Gastrocnemius medialis (tissue), 4 donors: Measurements from ENCODE around the gene NAV2. TPM values are rescaled to one million over a fixed set of nuclear protein-coding genes. Genes with fewer than 3 reads are reported as not detected.

Experiments
- ATAC-seq, 2 donors: fragments of 150-250 bp; one replicate each; pipeline ENCODE4 v1.9.1; 2016
- DNase-seq, 2 donors: peaks; one replicate each; pipeline ENCODE4 v3.0.0-alpha.2; 2019
- H3K27ac ChIP-seq, 4 donors: fragments of 200-600 bp; sonication (generic); 1 replicate in 1 of 4; 2 replicates in 3 of 4; pipeline ENCODE4 v1.5.1; 2016 to 2018; ENCODE audit warnings: mild to moderate bottlenecking in 2 of 4, moderate library complexity in 1 of 4
- H3K27me3 ChIP-seq, 3 donors: fragments of 200-600 bp; sonication (generic) in 2 of 3; 1 replicate in 1 of 3; 2 replicates in 2 of 3; pipeline versions ENCODE4 v1.5.1 to v1.6.0; 2016 to 2019; ENCODE audit warnings: mild to moderate bottlenecking in 1 of 3, moderate library complexity in 1 of 3
- H3K36me3 ChIP-seq, 2 donors: fragments of 200-600 bp; sonication (generic) in 1 of 2; one replicate each; pipeline ENCODE4 v1.5.1; 2017 to 2018
- H3K4me1 ChIP-seq, 2 donors: fragments of 200-600 bp; sonication (generic) in 1 of 2; one replicate each; pipeline ENCODE4 v1.5.1; 2016 to 2017; ENCODE audit warnings: mild to moderate bottlenecking in 2 of 2
- H3K4me3 ChIP-seq, 4 donors: fragments of 200-600 bp; sonication (generic) in 3 of 4; 1 replicate in 1 of 4; 2 replicates in 3 of 4; pipeline ENCODE4 v1.5.1; 2016 to 2019; ENCODE audit warnings: mild to moderate bottlenecking in 2 of 4
- H3K9me3 ChIP-seq, 3 donors: fragments of 200-600 bp; sonication (generic) in 2 of 3; 1 replicate in 1 of 3; 2 replicates in 2 of 3; pipeline ENCODE4 v1.5.1; 2016 to 2019
- CTCF ChIP-seq, 5 experiments: fragments of 450-650 bp in 3 of 5; fragments of 200-600 bp in 2 of 5; sonication (generic) in 2 of 5; IDR thresholded peaks in 4 of 5; conservative IDR thresholded peaks in 1 of 5; 1 replicate in 4 of 5; 2 replicates in 1 of 5; pipeline ENCODE4 v1.5.1; 2016 to 2019; ENCODE audit warnings: antibody characterized with exemption in 5 of 5, mild to moderate bottlenecking in 3 of 5, moderate library complexity in 3 of 5
- POLR2A ChIP-seq, 2 donors: fragments of 450-650 bp; IDR thresholded peaks; one replicate each; pipeline ENCODE4 v1.6.1; 2017; ENCODE audit warnings: antibody characterized with exemption in 2 of 2, mild to moderate bottlenecking in 2 of 2, moderate library complexity in 2 of 2
- in situ Hi-C, 4 donors: fragments of 200-750 bp; cut with MboI; loops; one replicate each; pipeline versions ENCODE4 v1.15.0 to v1.8.0; 2017; ENCODE audit warnings: low sequenced_read_pairs in 4 of 4
- intact Hi-C: fragments of 100-400 bp; cut with DNase I; formaldehyde crosslinking; loops from one replicate; pipeline ENCODE4 v1.15.1; 2023; ENCODE audit warnings: low total_unique reads
- total RNA-seq, 4 donors: library from RNA; depleted of rRNA; stranded (reverse); fragments of >200 nt; gene quantifications; one replicate each; pipeline versions ENCODE4 v1.1.0 to v1.2.3, GENCODE V29; 2016

Gene NAV2
- total RNA-seq, 4 donors from 2014 or later = 3.2 to 7.7 (median 5.5) TPM

- DNase-seq = no peak
- in situ Hi-C loops = loop anchor here in 2 of 4 donors (25.0 kb wide), 2 partner anchors 171 to 596 kb away; no protein-coding TSS in a partner anchor
- no peak for ATAC-seq
- TF ChIP-seq POLR2A (IDR thresholded peaks at IDR 0.05) (no peak), CTCF (IDR thresholded peaks at IDR 0.05 in 4 of 5, conservative IDR thresholded peaks at IDR 0.05 in 1 of 5) (no peak)
- H3K27me3 ChIP-seq = no peaks in the 10 kb centered on the region
- intact Hi-C loops = no loop called here
- no peaks in the 10 kb centered on the region for H3K4me1 ChIP-seq
- no peak overlapping the region for H3K4me3 ChIP-seq
- no peak overlapping the region for H3K27ac ChIP-seq
- no peaks in the 10 kb centered on the region for H3K36me3 ChIP-seq
- H3K9me3 ChIP-seq = no peaks in the 10 kb centered on the region
These were observed 195.2 kb downstream of the NAV2 start for GRCh38 chr11:19907839-19908238.

- ATAC-seq = no peak
- H3K9me3 ChIP-seq = no peaks in the 10 kb centered on the region
- TF ChIP-seq CTCF (IDR thresholded peaks at IDR 0.05 in 4 of 5, conservative IDR thresholded peaks at IDR 0.05 in 1 of 5) = no peak
- no peak for TF ChIP-seq POLR2A (IDR thresholded peaks at IDR 0.05)
- no peaks in the 10 kb centered on the region for H3K4me1 ChIP-seq
- intact Hi-C loops (no loop called here), in situ Hi-C loops (loop anchor here in 2 of 4 donors (25.0 kb wide), 2 partner anchors 174 to 599 kb away; no protein-coding TSS in a partner anchor)
- no peak overlapping the region for H3K4me3 ChIP-seq
- no peak for DNase-seq
- no peaks in the 10 kb centered on the region for H3K36me3 ChIP-seq
- no peaks in the 10 kb centered on the region for H3K27me3 ChIP-seq
- H3K27ac ChIP-seq = no peak overlapping the region
These were observed 198.3 kb downstream of the NAV2 start for GRCh38 chr11:19910931-19911330.

- H3K4me3 ChIP-seq = no peak overlapping the region
- no peaks in the 10 kb centered on the region for H3K36me3 ChIP-seq
- DNase-seq = no peak
- no peak overlapping the region for H3K27ac ChIP-seq
- in situ Hi-C loops = loop anchor here in 2 of 4 donors (25.0 kb wide), 2 partner anchors 175 to 600 kb away; no protein-coding TSS in a partner anchor
- no peak for ATAC-seq
- intact Hi-C loops = no loop called here
- H3K27me3 ChIP-seq = no peaks in the 10 kb centered on the region
- no peaks in the 10 kb centered on the region for H3K9me3 ChIP-seq
- no peaks in the 10 kb centered on the region for H3K4me1 ChIP-seq
- TF ChIP-seq CTCF (IDR thresholded peaks at IDR 0.05 in 4 of 5, conservative IDR thresholded peaks at IDR 0.05 in 1 of 5) = no peak
- TF ChIP-seq POLR2A (IDR thresholded peaks at IDR 0.05) = no peak
These were observed 199.7 kb downstream of the NAV2 start for GRCh38 chr11:19912115-19912957.

GRCh38 chr11:19912958-19913892 lies 200.6 kb downstream of the NAV2 start:
- DNase-seq (no peak), ATAC-seq (no peak)
- Histone ChIP-seq H3K27me3 (no peaks in the 10 kb centered on the region), H3K27ac (no peak overlapping the region), H3K4me3 (no peak overlapping the region), H3K4me1 (no peaks in the 10 kb centered on the region), H3K36me3 (no peaks in the 10 kb centered on the region), H3K9me3 (no peaks in the 10 kb centered on the region)
- no peak for TF ChIP-seq CTCF (IDR thresholded peaks at IDR 0.05 in 4 of 5, conservative IDR thresholded peaks at IDR 0.05 in 1 of 5)
- TF ChIP-seq POLR2A (IDR thresholded peaks at IDR 0.05) = no peak
- intact Hi-C loops = no loop called here
- in situ Hi-C loops = loop anchor here in 2 of 4 donors (25.0 kb wide), 2 partner anchors 176 to 601 kb away; no protein-coding TSS in a partner anchor
